Measurements from ENCODE around the gene FBXL14.

DNA sequence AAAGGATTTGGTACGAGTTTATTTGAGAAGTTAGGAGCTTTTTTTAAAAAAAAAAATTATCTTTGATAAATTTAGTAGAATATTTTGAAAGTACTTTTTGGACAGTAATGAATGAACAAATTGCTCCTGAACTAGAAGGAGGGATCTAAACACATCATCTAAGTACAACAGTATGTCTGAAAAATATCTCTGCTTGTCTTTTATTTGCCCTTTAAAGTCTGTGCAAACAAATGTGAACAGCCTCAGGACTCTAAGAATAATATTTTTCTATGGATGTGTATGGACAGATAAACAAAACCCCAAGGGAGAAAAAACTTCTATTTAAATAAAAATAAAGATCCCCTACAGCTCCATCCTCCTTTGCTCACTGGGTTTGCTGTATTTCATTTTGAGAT, 19.5 kb downstream of the FBXL14 start:
- TF ChIP-seq POLR2A (IDR thresholded peaks at IDR 0.05), result no peak
- TF ChIP-seq CTCF (IDR thresholded peaks at IDR 0.05), result no peak
